ENCODE measurements around the gene BPGM. TPM values are rescaled to one million over a fixed set of nuclear protein-coding genes. Genes with fewer than 3 reads are reported as not detected.
A peak's percentile ranks its signal among the peaks of the same experiment; 100 is the strongest.

The BPGM gene
- polyA plus RNA-seq, 1 of the 3 experiments (the other 2 are of a cell fraction) = 12.4 TPM

- TF ChIP-seq IRF3 (IDR thresholded peaks at IDR 0.05; ENCODE audit: low read depth, low read length) = no peak
- no peak for TF ChIP-seq RCOR1 (IDR thresholded peaks at IDR 0.05; ENCODE audit: low read length)
Observed at GRCh38 chr7:134623193-134623592, 23.5 kb upstream of the BPGM start (continued).

- Histone ChIP-seq H3K9ac (0 out of 2 replicates have a peak overlapping the region, but pooled peaks have one; percentile 12), H3K36me3 (replicated peaks in 1 of 2; ENCODE audit: control insufficient read depth in 1 of 2, insufficient read depth in 2 of 2, low read length in 1 of 2) (no peaks in the 10 kb centered on the region), H3K27me3 (ENCODE audit: insufficient read depth) (no peaks in the 10 kb centered on the region), H3K27ac (ENCODE audit: low read depth in 2 of 2, low read length in 1 of 2) (peak overlapping the region in 1 of 2 experiments; percentile 85; a peak in 2 of 4 replicates), H2AFZ (ENCODE audit: low read depth) (no peak overlapping the region), H3K79me2 (ENCODE audit: insufficient read depth) (no peaks in the 10 kb centered on the region), H3K9me3 (no peaks in the 10 kb centered on the region; the same call in 1 of the 2 replicates), H4K20me1 (ENCODE audit: insufficient read depth) (no peaks in the 10 kb centered on the region), H3K4me2 (peak overlapping the region; percentile 5; the same call in 1 of the 2 replicates), H3K4me1 (ENCODE audit: control insufficient read depth in 1 of 2, insufficient read depth in 2 of 2, low read depth in 1 of 2, low read length in 1 of 2) (peaks cover 0 to 4% of the 10 kb centered on the region in 2 experiments; a peak in 1 of 4 replicates), H3K9me2 (no peaks in the 10 kb centered on the region), H3F3A (replicated peaks; ENCODE audit: insufficient read depth) (peaks cover 4% of the 10 kb centered on the region), H3K4me3 (ENCODE audit: low read depth in 2 of 2, low read length in 1 of 2) (no peak overlapping the region)
- DNase-seq = no peak
- POLR2A ChIA-PET = no interaction called here
- 15% methylated on average over 3 of the region's 3 CpGs for WGBS (ENCODE audit: low lambda C conversion rate)
- TF ChIP-seq TCF12 (IDR thresholded peaks at IDR 0.05) (peak; percentile 19; the same call in 1 of the 2 replicates), REST (IDR thresholded peaks at IDR 0.05; ENCODE audit: low read depth, low read length) (no peak)
- CTCF ChIA-PET = interaction anchor here (1.1 to 2.5 kb wide), 5 partner anchors 19 to 193 kb away, joined by 3 to 13 read pairs (median 3); no protein-coding TSS in a partner anchor
Observed at GRCh38 chr7:134625550-134625949, 21.1 kb upstream of the BPGM start.

GRCh38 chr7:134627109-134627774 lies 19.4 kb upstream of the BPGM start:
- POLR2A ChIA-PET = no interaction called here
- Histone ChIP-seq H3K36me3 (replicated peaks in 1 of 2; ENCODE audit: control insufficient read depth in 1 of 2, insufficient read depth in 2 of 2, low read length in 1 of 2) (no peaks in the 10 kb centered on the region), H3K9me2 (no peaks in the 10 kb centered on the region), H3K79me2 (ENCODE audit: insufficient read depth) (no peaks in the 10 kb centered on the region), H3K27ac (ENCODE audit: low read depth in 2 of 2, low read length in 1 of 2) (no peak overlapping the region), H3K4me2 (no peak overlapping the region), H3K4me1 (ENCODE audit: control insufficient read depth in 1 of 2, insufficient read depth in 2 of 2, low read depth in 1 of 2, low read length in 1 of 2) (no peaks in the 10 kb centered on the region), H3K4me3 (ENCODE audit: low read depth in 2 of 2, low read length in 1 of 2) (no peak overlapping the region), H3K27me3 (ENCODE audit: insufficient read depth) (no peaks in the 10 kb centered on the region), H3K9me3 (no peaks in the 10 kb centered on the region; the same call in 1 of the 2 replicates), H4K20me1 (ENCODE audit: insufficient read depth) (no peaks in the 10 kb centered on the region), H3F3A (replicated peaks; ENCODE audit: insufficient read depth) (no peaks in the 10 kb centered on the region), H3K9ac (no peak overlapping the region), H2AFZ (ENCODE audit: low read depth) (no peak overlapping the region)
- CTCF ChIA-PET = interaction anchor here (0.8 to 2.5 kb wide), 2 partner anchors 21 to 327 kb away, joined by 3 to 13 read pairs; no protein-coding TSS in a partner anchor
- no peak for TF ChIP-seq PBX3 (IDR thresholded peaks at IDR 0.05)
- TF ChIP-seq EP300 (IDR thresholded peaks at IDR 0.05; ENCODE audit: borderline replicate concordance in 1 of 2, low read depth in 1 of 2, low read length in 1 of 2) = no peak
- no peak for TF ChIP-seq SMC3 (IDR thresholded peaks at IDR 0.05; ENCODE audit: low read depth, low read length)
- 56% methylated on average over 2 of the region's 2 CpGs for WGBS (ENCODE audit: low lambda C conversion rate)
- DNase-seq = no peak

Measured in SK-N-SH (cell line).